Brain microvascular endothelial cell (primary cell): ENCODE measurements around the gene PELI2.

Source experiments
- DNase-seq: peaks from one replicate; pipeline ENCODE4 v3.0.0-alpha.2; 2020
- H3K27ac ChIP-seq: fragments of 250-450 bp; sonication (Bioruptor Pico); 2 replicates; pipeline ENCODE4 v1.5.1; 2020; ENCODE audit warnings: mild to moderate bottlenecking, moderate library complexity
- H3K27me3 ChIP-seq: fragments of 250-450 bp; sonication (Bioruptor Pico); replicated peaks from 2 replicates; pipeline ENCODE4 v1.5.1; 2020; ENCODE audit warnings: mild to moderate bottlenecking
- H3K36me3 ChIP-seq: fragments of 250-450 bp; sonication (Bioruptor Pico); replicated peaks from 2 replicates; pipeline ENCODE4 v1.5.1; 2020; ENCODE audit warnings: mild to moderate bottlenecking
- H3K4me3 ChIP-seq: 2 replicates; pipeline ENCODE4 v1.5.1; 2011; ENCODE audit warnings: low read depth, mild to moderate bottlenecking, control low read depth, low read length, moderate library complexity
- in situ Hi-C: cut with HindIII; loops from 2 replicates; pipeline ENCODE4 v1.10.0; 2017; ENCODE audit warnings: low sequenced_read_pairs, low pct_ligation_motif_present
- TF ChIP-seq, protein P1 (sequence below): IDR thresholded peaks from 2 replicates; pipeline ENCODE4 v1.5.1; 2011; ENCODE audit warnings: low read depth, mild to moderate bottlenecking, moderate library complexity, low read length, control low read depth, inconsistent platforms; ENCODE audit errors: missing control alignments

PELI2 gene

DNA sequence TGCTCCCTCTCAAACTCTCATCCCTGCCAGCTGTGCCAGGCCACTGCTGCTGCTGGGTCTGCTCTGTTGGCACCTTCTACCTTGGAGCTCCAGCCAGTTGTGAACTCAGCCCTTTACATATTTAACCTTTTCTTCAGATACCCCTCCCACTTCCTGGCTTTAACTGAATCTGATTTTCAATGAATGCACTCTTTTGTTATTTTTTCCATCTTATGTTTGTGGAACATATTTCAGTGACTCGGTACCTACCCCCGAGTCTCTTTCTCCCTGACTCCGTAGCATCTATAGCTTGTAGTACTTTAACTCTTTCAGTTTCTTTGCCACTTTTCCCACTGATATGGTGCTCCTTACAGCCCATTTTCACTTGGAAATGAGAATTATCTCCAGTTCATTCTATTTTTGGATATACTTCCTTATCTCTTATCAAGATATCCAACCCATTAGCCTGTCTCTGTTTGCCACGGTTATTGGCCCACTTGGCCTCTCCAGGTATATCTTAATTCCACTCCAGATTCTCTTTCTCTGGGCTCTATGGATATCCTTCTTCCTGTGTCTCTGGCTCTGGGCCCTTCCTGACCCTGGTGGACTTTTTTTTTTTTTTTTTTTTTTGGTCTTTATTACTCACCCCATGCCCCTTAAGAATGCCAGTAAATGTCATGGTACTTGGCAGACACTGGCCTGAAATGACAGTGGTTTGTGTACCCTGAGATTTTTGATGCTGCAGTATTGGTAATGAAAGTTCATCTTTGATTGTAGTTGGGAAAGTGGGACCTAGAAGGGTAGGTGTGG is 62.7 kb downstream of the PELI2 start:
- in situ Hi-C loops: no loop called here
- TF ChIP-seq, protein P1, sequence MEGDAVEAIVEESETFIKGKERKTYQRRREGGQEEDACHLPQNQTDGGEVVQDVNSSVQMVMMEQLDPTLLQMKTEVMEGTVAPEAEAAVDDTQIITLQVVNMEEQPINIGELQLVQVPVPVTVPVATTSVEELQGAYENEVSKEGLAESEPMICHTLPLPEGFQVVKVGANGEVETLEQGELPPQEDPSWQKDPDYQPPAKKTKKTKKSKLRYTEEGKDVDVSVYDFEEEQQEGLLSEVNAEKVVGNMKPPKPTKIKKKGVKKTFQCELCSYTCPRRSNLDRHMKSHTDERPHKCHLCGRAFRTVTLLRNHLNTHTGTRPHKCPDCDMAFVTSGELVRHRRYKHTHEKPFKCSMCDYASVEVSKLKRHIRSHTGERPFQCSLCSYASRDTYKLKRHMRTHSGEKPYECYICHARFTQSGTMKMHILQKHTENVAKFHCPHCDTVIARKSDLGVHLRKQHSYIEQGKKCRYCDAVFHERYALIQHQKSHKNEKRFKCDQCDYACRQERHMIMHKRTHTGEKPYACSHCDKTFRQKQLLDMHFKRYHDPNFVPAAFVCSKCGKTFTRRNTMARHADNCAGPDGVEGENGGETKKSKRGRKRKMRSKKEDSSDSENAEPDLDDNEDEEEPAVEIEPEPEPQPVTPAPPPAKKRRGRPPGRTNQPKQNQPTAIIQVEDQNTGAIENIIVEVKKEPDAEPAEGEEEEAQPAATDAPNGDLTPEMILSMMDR: no peak
- no peak for DNase-seq

DNA sequence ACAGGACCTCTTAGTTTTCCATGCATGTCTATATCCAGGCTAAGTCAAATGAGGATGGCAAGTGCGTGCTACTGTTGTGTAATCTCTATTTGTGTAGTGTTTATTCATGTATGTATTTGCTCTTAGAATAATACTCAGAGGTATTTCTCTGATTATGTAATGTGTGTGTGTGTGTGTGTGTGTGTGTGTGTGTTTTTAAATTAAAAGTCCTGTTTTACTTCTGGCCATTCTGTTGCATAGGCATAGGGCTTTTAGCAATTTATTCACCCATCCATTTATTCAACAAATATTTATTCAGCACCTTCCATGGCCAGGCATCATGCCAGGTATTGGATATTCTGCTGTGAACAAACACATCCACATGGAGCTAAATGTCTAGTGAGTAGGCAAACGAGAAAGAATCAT is 63.5 kb downstream of the PELI2 start:
- Histone ChIP-seq H3K27me3 (no peaks in the 10 kb centered on the region), H3K36me3 (no peaks in the 10 kb centered on the region), H3K27ac (no peak overlapping the region), H3K4me3 (no peak overlapping the region)
- TF ChIP-seq, protein P1: no peak
- in situ Hi-C loops: no loop called here
- DNase-seq: no peak

More for the DNA sequence above, 62.7 kb downstream of the PELI2 start:
- H3K27me3 ChIP-seq: no peaks in the 10 kb centered on the region
- H3K36me3 ChIP-seq: no peaks in the 10 kb centered on the region
- no peak overlapping the region for H3K4me3 ChIP-seq
- H3K27ac ChIP-seq: no peak overlapping the region

DNA sequence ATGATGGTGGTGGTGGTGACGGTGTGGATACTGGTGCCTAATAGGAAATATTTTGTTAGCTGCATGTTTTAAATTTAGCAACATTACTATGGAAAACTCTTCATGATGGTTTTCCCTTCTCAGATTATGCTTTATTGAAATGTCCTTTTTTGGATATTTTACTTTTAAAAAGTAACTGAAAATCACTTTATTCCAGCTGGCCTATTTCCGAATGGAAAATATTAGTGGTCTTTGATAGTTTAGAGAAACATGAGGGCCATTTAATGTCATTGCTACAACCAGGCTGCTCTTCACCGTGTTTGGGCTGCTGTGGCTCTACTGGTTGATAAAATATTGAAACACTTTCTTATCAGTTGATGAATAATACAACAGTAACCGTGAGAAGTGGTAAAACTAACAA is 64.2 kb downstream of the PELI2 start:
- TF ChIP-seq, protein P1: no peak
- Histone ChIP-seq H3K27ac (no peak overlapping the region), H3K27me3 (no peaks in the 10 kb centered on the region), H3K36me3 (no peaks in the 10 kb centered on the region), H3K4me3 (no peak overlapping the region)
- no peak for DNase-seq
- in situ Hi-C loops: no loop called here

DNA sequence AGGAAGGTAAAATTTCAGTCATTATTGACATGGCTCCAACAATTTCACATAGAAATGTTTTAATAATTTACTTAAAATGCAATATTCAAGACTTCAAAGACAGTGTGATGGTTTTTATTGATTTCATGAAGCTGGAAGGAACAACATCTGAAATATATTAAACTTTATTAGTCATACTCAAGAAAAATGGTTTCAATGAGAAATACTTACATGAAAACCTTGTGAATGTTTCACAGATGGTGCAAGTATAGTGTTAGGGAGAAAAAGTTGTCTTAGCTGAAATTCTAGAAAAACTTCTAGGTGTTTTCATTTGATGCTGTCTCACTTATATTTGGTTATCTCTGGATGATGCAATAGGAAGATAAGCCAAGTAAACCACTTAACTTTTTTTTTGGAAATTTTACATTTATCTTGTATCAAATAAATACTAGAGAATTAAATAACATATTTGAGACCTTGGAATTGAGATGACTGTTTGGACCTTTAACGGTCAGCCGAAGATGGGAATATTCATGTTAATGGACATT is 65.5 kb downstream of the PELI2 start:
- TF ChIP-seq, protein P1: no peak
- no peak overlapping the region for H3K27ac ChIP-seq
- in situ Hi-C loops: no loop called here
- no peaks in the 10 kb centered on the region for H3K36me3 ChIP-seq
- no peak overlapping the region for H3K4me3 ChIP-seq
- no peak for DNase-seq
- no peaks in the 10 kb centered on the region for H3K27me3 ChIP-seq

DNA sequence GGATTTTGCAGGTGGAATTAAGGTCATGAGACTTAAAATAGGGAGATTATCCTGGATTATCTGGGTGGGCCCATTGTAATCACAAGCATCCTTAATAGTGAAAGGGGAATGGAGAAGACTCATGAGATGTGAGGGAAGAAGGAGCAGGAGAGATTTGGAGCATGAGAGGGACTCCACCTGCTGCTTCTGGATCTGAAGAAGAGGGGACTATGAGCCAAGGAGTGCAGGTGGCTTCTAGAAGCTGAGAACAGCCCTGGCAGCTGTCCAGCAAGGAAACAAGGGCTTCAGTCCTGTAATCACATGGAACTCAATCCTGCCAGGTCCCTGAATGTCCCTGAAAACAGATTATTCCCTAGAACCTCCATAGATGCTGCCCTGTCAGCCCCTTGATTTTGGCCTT is 67.8 kb downstream of the PELI2 start:
- no peaks in the 10 kb centered on the region for H3K27me3 ChIP-seq
- H3K4me3 ChIP-seq: no peak overlapping the region
- TF ChIP-seq, protein P1: no peak
- DNase-seq: no peak
- no peaks in the 10 kb centered on the region for H3K36me3 ChIP-seq
- in situ Hi-C loops: no loop called here
- H3K27ac ChIP-seq: no peak overlapping the region
